Activated CD4-positive, alpha-beta T cell treated with anti-CD3 and anti-CD28 coated beads, Interleukin-2, Interleukin-6, amounts not matched to agents 100 ng/mL and 50 ng/mL, durations not matched to agents 16 hours and 8 hours (primary cell): ENCODE results near the gene CFAP74.

Source experiments
- DNase-seq: peaks from one replicate; pipeline ENCODE4 v3.0.0-alpha.2; 2020

Gene CFAP74

GRCh38 chr1:1969505-1969900, 34.1 kb downstream of the CFAP74 start:
- DNase-seq = no peak

DNA sequence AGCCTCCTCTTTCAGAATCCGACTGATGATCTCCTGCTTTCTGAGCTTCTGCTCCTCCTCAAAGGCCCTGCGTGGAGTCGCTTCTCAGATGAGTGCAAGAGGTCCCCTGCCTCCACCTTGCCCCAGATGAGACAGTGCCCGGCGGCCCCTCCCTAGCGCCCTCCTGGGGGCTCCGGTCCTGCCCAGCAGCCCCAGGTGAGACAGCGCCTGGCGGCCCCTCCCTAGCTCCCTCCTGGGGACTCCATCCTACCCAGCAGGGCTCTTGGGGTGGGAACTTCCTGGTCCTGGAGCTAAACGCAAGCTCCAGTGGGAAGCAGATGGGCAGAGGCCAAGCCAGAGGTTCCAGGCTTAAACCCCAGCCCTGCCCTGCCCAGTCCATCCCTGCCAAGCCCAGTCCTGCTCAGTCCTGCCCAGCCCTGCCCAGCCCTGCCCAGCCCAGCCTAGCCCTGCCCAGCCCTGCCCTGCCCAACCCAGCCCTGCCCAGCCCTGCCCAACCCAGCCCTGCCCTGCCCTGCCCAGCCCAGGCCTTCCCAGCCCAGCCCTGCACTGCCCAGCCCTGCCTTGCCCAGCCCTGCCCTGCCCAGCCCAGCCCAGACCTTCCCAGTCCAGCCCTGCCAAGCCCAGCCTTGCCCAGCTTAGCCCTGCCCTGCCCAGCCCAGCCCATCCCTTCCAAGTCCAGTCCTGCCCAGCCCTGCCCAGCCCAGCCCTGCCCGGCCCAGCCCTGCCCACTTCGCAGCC, 34.6 kb downstream of the CFAP74 start:
- DNase-seq = no peak

- DNase-seq = no peak
Observed at GRCh38 chr1:1967879-1968278, 35.7 kb downstream of the CFAP74 start.

- DNase-seq = no peak
Observed at GRCh38 chr1:1967151-1967550, 36.4 kb downstream of the CFAP74 start.

DNA sequence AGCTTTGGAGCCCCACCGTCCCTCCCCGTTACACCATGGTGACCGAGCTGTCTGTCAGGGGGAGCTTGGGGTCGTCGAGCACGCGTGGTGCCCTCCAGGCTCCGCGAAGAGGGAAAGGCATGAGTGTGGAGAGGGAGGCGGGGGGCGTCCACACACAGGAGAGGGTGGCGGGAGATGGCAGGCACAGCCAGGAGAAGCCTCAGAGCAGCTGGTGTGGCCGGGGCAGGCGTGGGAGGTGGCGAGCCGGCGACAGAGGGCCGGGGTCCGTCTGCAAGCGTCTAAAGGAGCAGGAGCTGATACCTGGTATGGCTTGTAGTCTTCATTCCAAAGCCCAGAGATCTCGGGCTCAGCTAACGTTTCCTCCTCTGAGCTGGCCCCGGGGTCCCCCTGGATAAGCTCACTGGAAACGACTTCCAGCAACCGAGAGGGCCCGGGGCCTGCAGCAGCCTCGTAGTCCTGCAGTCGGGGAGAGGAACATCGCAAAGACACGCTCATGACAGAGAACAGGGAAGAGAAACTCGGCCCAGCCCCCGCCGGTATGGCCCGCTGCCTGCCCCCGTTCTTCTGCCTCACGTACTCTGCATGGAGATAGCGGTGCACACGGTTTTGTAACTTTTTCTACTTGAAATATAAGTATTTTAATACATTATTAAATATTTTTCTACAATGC, 37.4 kb downstream of the CFAP74 start:
- no peak for DNase-seq

DNA sequence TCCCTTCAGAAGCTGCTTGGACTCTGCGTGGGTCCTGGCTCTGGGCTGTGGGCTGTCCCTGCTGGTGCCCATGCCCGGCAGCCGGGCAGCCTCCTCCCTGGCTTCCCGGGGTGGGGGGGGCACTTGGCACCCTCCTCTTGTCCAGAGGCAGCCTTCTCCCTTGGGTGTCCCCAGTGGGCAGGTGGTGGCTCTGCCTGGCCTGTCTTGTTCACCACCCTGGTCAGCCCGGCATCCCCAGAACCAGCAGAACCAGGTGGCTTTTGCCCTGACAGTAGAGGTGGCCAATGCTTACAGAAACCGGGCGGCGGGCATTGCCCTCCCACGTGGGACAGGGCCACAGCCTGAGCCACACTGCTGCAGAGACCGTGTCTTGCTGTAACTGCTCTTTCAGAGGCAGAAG, 38.0 kb downstream of the CFAP74 start:
- DNase-seq = no peak

- no peak for DNase-seq
Observed at GRCh38 chr1:1964811-1965210, 38.8 kb downstream of the CFAP74 start.

GRCh38 chr1:1963570-1963969, 40.0 kb downstream of the CFAP74 start:
- no peak for DNase-seq

GRCh38 chr1:1962752-1963151, 40.8 kb downstream of the CFAP74 start:
- DNase-seq = no peak

DNA sequence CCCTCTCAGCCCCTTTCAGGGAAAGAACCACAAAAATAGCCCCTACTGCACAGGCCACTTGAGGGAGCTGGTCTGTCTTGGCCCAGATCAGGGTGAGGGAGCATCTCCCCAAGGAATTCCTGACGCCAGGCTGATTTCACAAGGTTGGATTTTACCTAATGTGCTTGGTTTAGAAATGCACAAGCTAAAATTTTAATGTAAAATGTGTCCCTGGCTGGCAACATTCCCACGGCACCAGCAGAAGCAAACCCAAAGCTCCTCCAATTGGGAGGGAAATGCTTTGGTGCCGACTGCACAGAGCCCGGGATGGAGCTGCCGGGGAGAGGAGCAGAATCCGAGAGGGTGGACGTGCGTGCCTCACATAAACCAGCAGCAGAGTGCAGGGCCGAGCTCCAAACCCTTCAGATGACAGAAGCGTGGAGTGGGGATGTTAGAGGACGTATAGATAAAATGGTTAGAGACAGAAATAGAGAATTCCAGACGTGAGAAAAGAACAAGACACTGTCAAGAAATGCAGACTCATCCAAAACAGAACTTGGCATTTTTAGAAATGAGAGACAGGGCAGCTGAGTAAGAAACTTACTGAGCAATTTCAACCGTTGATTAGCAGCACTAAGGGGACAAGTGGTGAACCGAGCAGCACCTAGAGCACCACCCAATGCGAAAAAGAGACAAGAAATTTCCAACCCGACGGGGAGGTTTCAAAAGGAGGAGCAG, 42.9 kb downstream of the CFAP74 start:
- no peak for DNase-seq

DNA sequence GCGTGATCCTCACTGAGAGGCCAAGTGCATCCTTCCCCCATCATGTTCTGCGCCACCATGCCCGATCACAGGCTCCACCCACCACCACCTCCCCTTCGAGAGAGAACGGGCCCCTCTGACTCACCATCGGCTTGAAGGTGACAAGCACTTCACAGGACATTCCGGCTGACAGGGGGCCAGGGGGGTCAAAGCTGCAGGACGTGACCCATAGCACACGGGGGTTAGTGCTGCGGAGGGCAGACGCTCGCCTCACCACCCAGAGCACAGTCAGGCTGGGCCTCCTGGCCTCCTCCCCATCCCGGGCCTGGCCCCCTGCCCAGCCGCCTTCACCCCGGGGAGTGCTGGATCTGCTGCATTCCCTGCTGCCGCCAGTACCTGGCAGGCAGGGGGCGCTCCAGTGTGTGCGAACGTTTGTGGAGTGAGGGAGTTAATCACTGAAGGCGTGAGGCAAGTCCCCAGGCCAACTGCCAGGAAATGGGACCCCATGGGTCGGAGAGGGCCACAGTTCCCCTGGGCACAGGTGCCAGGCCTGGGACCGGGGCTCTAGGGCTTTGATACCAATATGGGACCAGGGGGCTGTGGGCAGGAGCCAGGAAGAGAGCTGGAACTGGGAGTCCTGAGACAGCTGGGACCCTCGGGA, 43.6 kb downstream of the CFAP74 start:
- peak; percentile 81 for DNase-seq

- DNase-seq = no peak
Observed at GRCh38 chr1:1959459-1959839, 44.1 kb downstream of the CFAP74 start.

- DNase-seq = no peak
Observed at GRCh38 chr1:1958071-1958541, 45.5 kb downstream of the CFAP74 start.

GRCh38 chr1:1957533-1957961, 46.0 kb downstream of the CFAP74 start:
- no peak for DNase-seq

GRCh38 chr1:1956586-1957532, 46.7 kb downstream of the CFAP74 start:
- DNase-seq = no peak

DNA sequence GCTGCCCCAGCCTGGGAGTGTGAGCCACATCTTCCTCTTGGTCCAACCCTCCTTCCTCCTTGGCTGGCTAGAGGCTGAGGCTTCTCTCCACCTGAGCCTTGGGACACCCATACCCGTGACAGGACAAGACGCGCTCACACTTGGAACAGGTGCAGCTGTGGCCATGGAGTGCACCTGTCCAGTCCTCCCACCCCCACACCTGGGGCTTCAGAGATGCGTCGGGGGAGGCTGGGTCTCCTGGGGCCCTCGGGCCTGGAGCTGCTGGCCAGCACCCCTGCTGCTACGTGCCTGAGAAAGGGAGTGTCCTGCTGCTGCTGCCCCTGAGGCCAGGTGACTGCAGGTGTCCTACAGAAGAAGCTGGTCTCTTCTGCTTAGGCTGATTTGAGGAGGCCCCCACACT, 47.5 kb downstream of the CFAP74 start:
- no peak for DNase-seq

- DNase-seq = no peak
Observed at GRCh38 chr1:1955621-1956094, 47.9 kb downstream of the CFAP74 start.

GRCh38 chr1:1954831-1955441, 48.6 kb downstream of the CFAP74 start:
- no peak for DNase-seq

DNA sequence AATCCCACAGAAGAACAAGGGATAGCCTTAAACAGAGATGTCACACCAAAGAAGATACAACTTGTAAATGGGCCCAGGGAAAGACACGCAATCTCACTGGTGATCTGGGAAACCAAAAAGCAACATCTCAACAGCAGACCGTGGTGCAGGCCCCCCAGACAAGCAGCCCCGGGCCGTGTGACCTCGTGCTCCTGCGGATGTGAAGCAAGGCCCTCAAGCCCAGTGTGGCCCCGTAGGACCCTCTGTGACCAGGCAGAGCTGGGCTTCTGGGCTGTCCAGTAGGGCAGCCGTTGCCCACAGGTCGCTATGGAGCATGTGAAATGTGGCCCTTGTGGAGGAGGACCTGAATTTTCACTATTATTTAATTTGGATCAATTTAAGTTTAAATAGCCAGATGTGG, 49.6 kb downstream of the CFAP74 start:
- no peak for DNase-seq

DNA sequence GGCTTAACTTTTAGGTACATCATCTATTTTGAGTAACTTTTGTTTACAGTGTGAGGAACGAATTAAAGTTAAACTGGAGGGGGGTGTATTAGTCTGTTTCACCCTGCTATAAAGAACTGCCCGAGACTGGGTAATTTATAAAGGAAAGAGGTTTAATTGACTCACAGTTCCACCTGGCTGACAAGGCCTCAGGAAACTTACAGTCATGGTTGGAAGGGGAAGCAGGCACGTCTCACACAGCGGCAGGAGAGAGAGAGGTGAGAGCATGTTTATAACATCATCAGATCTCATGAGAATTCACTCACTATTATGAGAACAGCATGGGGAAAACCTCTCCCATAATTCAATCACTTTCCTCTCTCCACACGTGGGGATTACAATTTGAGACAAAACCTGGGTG, 52.6 kb downstream of the CFAP74 start:
- DNase-seq = no peak

DNA sequence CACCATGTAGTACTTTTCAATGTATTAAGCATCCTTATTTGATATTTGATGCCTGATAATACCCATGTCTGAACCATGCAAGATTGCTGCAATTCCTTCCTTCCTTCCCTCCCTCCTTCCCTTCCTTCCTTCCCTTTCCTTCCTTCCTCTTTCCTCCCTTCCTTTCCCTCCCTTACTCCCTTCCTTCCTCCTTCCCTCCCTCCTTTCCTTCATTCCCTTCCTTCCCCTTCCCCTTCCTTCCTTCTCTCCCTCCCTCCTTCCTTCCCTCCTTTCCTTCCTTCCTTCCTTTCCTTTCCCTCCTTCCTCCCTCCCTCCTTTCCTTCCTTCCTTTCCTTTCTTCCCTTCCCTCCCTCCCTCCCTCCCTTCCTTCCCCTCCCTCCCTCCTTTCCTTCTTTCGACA, 54.8 kb downstream of the CFAP74 start:
- DNase-seq = no peak

GRCh38 chr1:1947493-1947892, 56.1 kb downstream of the CFAP74 start:
- DNase-seq = no peak
